ENCODE measurements around the gene TEX36.

The TEX36 gene

DNA sequence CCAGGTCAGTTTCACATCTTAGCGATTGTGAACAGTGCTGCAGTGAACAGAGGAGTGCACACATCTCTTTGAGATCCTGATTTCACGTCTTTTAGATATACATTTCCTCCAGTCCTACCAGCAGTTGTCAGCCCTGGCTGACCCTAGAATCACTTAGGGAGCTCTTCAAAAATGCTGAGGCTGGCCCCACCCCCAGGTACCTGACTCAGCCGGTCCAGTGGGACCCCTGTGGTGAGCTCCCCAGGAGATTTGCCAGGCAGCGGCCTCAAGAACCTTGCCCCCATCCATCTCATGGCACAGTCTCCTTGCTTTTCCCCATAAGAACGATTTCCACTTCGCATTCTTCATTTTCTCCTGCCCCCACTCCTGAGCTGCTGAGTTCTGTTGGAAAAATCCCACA is 45.5 kb downstream of the TEX36 start:
- in situ Hi-C loops (cut with HindIII; ENCODE audit: low sequenced_read_pairs) = no loop called here
- no peak overlapping the region for H3K4me3 ChIP-seq (ENCODE audit: low read depth, low read length)
- TF ChIP-seq, protein P1, sequence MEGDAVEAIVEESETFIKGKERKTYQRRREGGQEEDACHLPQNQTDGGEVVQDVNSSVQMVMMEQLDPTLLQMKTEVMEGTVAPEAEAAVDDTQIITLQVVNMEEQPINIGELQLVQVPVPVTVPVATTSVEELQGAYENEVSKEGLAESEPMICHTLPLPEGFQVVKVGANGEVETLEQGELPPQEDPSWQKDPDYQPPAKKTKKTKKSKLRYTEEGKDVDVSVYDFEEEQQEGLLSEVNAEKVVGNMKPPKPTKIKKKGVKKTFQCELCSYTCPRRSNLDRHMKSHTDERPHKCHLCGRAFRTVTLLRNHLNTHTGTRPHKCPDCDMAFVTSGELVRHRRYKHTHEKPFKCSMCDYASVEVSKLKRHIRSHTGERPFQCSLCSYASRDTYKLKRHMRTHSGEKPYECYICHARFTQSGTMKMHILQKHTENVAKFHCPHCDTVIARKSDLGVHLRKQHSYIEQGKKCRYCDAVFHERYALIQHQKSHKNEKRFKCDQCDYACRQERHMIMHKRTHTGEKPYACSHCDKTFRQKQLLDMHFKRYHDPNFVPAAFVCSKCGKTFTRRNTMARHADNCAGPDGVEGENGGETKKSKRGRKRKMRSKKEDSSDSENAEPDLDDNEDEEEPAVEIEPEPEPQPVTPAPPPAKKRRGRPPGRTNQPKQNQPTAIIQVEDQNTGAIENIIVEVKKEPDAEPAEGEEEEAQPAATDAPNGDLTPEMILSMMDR (IDR thresholded peaks at IDR 0.05; ENCODE audit: low read depth, low read length) = no peak
- DNase-seq (ENCODE audit: low read depth, low spot score) = no peak

DNA sequence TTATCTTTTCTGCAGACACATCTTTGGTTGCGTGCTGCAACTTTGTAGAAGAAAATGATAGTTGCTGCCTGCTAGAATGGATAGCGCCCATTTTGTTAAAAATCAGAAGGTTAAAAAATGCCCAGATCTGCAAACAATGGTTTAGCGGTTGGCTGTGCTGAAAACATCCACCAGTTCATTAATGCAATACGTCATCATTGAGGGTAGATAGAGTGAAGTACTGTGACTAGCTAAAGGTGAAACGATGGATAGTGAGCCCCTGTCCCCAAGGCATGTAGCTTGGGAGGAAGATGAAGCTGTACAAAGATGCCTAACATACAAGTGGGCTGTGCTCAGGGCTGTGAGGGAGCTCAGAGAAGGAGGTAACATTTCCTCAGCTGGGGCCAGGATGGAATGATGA is 48.4 kb downstream of the TEX36 start:
- DNase-seq (ENCODE audit: low read depth, low spot score) = no peak
- in situ Hi-C loops (cut with HindIII; ENCODE audit: low sequenced_read_pairs) = no loop called here

DNA sequence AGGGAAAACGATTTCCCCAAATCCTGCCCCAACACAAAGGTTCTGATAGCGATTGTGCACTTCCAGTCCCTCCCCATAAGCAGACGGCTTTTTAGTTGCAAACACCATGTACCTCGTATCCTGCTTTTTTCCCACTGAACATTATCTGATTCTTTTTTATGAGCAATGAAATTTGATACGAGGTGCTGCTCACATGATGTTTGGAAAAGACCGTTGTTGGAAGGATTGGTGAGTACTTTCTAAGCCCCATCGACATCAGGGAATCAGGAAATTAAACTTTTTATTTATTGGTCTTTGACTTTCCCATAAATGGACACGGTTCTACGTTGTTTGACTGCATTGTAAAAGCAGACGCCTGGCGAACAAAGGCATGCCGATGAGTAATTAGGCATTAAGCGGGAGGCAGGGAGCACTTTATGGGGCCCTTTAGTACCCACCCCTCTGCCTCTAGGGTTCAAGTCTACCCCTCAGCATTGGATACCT is 49.4 kb downstream of the TEX36 start:
- in situ Hi-C loops (cut with HindIII; ENCODE audit: low sequenced_read_pairs) = no loop called here
- TF ChIP-seq, protein P1 (IDR thresholded peaks at IDR 0.05; ENCODE audit: low read depth, low read length) = no peak
- no peak overlapping the region for H3K4me3 ChIP-seq (ENCODE audit: low read depth, low read length)
- peak; percentile 1 for DNase-seq (ENCODE audit: low read depth, low spot score)

More for the DNA sequence above, 48.4 kb downstream of the TEX36 start:
- no peak overlapping the region for H3K4me3 ChIP-seq (ENCODE audit: low read depth, low read length)
- TF ChIP-seq, protein P1 (IDR thresholded peaks at IDR 0.05; ENCODE audit: low read depth, low read length) = no peak

DNA sequence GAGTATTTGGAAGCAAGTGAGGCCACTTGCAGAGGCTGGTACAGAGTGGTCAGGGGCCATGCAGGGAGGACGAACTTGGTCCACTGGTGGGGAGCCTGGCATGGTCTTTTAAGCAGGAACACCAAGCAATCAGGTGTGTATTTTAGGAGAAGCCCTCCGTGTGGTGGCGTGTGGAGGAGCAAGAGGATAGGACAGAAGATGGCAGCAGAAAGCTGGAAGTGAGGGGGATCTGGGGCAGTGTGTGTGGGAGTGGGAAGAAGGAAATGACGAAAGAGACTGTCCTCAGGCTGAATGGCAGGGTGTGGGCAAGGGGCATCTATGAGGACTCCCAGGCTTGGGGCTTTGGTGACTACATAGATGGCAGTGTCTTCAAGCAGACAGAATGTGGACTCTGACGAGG is 51.2 kb downstream of the TEX36 start:
- DNase-seq (ENCODE audit: low read depth, low spot score) = no peak
- TF ChIP-seq, protein P1 (IDR thresholded peaks at IDR 0.05; ENCODE audit: low read depth, low read length) = no peak
- H3K4me3 ChIP-seq (ENCODE audit: low read depth, low read length) = no peak overlapping the region
- in situ Hi-C loops (cut with HindIII; ENCODE audit: low sequenced_read_pairs) = no loop called here

DNA sequence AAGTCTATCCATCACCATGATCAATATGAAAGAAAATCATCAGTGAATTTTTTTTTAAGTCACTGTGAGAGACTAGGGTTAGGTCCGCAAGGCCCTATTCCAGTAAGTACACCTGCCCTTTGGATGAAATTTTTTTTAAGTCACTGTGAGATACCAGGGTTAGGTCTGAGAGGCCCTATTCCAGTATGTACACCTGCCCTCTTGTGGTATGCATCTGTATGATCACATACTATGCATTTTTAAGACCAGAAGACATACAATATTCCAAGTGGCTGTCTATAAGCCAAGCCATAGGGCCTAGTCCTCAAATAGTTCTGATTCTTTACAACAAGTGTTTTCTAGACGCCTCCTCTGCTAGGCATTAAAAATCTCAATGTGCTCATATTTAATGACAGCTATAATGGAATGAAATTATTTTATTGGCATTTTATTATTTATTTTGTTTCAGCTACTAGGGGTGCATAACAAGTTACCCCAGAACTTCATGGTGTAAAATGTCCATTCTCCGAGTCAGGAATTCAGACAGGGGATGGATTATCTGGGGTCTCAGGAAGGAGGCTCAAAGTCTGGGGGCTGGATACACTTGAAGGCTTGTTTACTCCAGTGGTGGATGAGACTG is 53.1 kb downstream of the TEX36 start:
- H3K4me3 ChIP-seq (ENCODE audit: low read depth, low read length) = no peak overlapping the region
- in situ Hi-C loops (cut with HindIII; ENCODE audit: low sequenced_read_pairs) = no loop called here
- TF ChIP-seq, protein P1 (IDR thresholded peaks at IDR 0.05; ENCODE audit: low read depth, low read length) = peak; percentile 49
- peak; percentile 27 for DNase-seq (ENCODE audit: low read depth, low spot score)

DNA sequence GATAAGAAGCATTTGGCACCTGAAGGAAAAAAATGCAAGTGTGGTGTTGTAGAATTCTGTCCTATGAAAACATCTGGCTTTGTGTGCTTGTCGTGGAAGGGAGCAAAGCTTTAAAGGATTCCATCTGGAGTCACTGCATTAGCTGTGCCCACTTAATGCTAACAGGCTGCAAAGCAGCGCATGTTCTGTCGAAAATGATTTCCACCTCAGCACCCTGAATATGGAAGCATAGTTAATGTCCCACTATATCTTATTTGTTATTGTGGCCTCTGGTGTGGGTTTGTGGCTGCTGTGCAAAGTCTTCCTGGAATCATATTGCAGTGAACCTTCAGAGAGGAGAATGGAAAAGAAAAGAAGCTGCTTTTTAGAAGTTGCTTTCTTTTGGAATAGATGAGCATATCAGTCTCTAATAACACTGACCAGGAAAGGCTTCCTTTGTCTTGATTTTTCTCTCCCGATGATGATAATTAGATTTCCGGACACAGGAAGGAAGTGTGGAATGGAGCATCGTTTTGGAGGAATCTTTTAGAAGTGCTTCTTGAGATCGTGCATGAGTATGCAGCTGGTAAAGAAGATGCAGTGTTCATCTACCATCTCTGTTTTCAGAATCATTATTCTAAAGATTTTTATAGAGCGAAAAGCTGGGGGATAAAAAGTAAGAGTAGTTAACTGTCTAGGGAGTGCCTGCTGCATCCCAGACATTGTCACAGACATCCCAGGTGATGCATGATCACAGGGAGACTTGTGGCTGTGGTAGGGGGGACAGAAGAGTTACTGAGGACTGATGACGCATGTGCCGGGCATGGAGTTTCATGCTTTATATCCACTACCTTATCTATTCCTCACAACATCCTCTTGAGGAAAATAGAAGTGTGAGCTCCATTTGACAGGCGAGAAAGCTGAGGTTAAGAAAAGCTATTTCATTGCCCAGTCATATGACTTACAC is 54.6 kb downstream of the TEX36 start:
- DNase-seq (ENCODE audit: low read depth, low spot score) = no peak
- in situ Hi-C loops (cut with HindIII; ENCODE audit: low sequenced_read_pairs) = no loop called here
- TF ChIP-seq, protein P1 (IDR thresholded peaks at IDR 0.05; ENCODE audit: low read depth, low read length) = no peak
- H3K4me3 ChIP-seq (ENCODE audit: low read depth, low read length) = no peak overlapping the region
